GM21381 (cell line): ENCODE measurements around the gene PLEKHA5.
"Not testable (repeated sequence)": the region's sequence is repeated elsewhere in the genome, so short reads cannot be mapped to it uniquely, and the experiment has no call there.

Experiments used
- ATAC-seq: cut with Tn5 transposase; IDR thresholded peaks from one replicate; pipeline ENCODE4 v1.9.1; 2021; ENCODE audit warnings: mild to moderate bottlenecking, moderate library complexity; ENCODE audit not compliant: unreplicated experiment

The PLEKHA5 gene

DNA sequence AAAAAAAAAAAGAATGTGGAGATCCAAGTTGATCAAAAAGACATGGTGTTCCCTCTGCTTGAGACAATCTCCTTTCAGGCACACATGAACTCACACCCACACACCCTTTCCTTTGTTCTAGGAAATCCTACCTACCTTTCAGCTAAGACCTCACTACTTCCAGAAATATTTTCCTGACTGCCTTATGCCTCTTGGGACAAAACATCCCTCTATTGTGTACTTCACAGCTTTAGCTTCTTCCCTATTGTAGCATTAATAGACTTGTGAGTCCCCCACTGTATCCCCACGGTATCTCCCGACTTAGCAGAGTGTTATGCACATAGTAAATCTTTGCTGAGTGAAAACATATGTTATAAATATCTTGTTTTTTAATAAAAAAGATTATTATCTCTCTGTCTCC, 264.9 kb downstream of the PLEKHA5 start:
- no peak for ATAC-seq

DNA sequence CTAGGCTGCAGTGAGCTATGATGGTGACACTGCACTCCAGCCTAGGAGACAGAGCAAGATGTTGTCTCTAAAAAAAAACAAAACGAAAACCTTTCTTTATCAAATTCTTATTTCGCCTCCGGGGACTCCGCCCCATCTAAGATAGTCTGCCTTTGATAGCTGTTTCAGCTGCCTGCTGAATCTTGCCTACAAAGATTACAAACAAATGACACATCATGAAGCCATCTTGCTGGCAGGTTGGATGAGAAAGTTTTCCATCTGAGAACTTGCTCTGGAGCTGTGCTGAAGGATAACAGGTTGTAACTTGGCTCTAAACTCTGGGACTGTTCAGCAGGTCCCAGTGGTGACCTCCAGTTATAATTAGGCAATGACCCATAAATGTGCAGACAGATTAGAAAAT, 268.0 kb downstream of the PLEKHA5 start:
- ATAC-seq = no peak

DNA sequence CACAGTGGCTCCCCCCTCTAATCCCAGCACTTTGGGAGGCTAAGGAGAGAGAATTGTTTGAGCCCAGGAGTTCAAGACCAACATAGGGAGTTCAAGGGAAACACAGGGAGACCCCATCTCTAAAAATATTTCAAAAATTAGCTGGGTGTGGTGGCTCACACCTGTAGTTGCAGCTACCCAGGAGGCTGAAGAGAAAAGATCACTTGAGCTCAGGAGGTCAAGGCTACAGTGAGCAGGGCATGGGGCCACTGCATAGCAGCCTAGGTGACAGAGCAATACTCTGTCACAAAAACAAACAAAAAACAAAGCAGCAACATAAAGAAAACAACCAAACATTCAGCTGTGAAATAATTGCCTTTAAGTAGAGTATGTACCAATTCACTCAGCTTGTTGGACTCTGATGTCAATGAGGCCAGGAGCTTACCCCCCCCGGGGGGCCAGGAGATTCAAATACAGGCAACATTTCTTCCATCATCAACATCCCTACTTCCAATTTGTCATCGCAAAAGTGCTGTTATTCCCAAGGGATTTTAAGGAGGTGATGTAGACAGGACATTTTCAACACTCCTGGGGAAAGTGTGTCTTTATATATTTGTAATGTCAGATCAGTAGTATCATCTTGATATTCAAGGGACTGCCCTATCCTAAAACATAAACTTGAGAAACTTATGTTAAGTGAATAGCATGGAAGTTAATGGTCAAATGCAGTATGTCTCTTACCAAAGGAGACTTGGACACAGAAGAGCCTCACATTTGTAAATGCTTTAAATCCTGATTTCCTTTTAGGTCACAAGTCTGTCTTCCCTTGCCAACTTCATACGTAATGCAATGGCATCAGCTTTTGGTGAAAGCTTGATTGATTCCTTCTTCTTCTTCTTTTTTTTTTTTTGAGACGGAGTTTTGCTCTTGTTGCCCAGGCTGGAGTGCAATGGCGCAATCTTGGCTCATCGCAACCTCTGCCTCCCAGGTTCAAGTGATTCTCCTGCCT, 269.1 kb downstream of the PLEKHA5 start:
- ATAC-seq = no peak

DNA sequence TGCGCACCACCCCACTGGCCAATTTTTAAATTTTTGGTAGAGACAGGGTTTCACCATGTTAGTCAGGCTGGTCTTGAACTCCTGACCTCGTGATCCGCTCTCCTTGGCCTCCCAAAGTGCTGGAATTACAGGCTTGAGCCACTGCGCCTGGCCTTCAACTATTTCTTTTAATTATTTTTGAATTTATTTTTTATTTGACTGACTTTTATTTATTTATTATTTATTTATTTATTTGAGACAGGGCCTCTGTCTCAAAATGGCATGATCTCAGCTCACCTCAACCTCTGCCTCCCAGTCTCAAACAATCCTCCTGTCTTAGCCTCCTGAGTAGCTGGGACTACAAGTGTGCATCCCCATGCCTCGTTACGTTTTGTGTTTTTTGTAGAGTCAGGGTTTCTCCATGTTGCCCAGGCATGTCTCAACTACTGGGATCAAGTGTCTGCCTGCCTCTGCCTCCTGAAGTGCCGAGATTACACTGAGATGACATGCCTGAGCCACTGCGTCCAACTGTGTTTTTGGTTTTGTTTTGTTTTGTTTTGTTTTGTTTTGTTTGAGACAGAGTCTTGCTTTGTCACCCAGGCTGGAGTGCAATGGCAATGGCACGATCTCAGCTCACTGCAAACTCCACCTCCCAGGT, 271.2 kb downstream of the PLEKHA5 start:
- not testable (repeated sequence) for ATAC-seq

DNA sequence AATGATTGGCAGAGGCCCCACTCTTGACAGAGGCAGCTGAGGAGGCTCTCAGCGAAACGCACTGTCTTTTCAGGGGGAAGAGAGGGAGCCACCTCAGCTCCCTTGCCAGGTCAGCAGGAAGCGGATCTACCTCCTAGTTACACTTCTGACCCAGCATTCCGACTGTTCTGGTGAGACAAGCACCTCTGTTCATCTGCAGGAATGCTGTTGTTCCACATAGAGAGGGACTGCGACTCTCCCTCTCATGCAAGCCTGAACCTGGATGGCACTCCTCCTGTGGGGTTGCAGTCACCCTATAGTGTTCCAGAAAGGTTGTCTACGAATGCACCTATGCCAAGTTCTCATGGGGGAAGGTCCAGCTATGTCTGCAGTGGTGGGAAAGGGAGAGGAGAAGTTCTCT, 272.7 kb downstream of the PLEKHA5 start:
- ATAC-seq = no peak

DNA sequence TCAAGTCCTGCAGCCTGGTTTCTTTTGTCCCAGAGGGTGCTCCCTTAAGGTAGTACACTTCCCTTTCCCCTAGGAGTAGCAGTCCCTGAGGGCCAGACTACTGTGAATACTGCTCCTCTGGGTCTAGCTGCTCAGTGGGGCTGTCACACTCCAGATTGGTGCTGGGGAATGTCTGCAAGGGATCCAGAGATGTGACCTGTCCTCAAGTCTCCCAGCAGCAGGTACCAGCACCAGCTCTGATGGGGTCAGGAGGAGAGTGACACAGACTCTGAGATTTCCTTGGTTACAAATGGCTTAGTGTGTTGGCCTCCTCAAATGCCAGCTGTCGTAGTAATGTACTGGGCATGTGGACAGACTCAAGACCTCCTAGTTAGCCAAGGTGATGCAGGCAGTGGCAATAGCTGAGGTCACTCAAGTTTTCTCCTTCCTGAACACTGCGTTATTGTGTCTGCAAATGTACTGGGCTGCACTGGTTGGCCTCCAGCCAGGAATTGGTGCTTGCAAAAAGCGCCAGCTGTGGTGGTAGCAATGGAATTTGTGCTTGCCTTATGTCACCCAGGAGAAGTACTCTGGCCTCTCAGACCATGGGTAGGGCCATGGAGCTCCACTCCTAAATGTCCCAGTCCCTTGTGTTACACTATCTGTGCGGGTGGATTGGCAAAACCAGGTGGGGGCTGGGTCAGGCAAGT, 273.4 kb downstream of the PLEKHA5 start:
- no peak for ATAC-seq

DNA sequence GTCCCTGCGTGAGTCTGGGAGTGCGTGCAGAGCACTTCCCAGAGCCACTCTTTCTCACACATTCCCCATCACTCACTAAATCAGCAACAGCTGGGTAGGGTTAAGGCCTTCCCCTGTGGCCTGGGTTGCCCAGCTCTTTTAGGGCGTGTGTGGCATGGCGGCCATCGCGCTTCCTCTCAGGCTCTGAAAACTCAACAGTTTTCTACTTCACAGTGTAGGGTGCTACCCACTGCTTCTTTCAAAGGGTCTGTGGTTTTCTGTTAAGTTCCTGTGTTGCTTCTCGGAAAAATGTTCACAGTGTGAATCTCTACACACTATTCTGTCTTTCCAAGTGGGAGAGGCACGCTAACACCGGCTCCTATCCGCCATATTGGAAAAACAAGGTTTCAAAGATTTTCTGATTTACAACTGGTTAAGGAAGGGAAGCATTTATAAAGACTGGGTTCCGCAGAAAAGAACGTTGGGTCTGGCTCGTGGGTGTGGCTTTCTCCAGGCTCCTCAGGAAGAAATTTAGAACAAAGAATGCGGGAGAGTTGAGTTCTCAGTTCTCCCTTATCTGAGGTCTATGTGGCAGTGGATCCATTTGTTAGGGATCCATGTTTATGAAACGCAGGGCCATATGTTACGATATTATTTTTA, 274.8 kb downstream of the PLEKHA5 start:
- ATAC-seq = no peak

DNA sequence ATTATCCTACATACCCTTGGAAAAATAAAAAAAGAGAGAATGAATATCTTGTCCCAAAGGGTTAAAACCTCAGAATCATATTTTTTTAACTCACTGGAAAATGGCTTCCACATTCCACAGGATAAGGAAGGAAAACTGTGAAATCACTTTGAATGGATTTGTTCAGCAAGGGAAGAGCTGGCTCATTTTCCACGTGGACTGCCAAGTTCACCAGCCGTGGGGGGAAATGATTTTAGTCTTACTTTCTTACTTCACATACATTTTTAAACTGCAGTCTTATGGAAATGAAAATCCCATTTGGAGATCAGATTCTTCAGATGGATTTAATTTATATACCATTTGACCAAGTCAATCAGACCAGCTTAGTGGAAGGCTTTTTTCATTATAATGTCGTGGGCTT, 279.8 kb downstream of the PLEKHA5 start:
- no peak for ATAC-seq

DNA sequence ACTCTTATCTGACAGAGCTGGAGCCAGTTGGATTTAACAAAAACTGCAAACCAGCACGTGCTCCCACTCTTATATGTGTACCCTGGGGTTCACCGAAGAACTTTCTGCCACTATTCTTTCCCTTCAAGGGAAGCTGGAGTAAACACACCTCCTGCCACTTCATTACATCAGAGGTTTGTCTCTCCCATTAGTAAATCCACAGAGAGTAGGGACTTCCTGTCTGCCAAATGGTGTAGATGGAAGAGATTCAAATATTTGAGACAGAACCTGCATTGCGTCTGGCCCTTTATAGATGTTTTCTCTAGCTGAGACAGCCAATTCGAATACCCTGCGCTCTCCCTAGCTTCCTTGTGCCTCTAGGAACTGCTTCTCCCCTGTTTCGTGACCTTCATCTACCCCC, 280.7 kb downstream of the PLEKHA5 start:
- ATAC-seq = no peak

DNA sequence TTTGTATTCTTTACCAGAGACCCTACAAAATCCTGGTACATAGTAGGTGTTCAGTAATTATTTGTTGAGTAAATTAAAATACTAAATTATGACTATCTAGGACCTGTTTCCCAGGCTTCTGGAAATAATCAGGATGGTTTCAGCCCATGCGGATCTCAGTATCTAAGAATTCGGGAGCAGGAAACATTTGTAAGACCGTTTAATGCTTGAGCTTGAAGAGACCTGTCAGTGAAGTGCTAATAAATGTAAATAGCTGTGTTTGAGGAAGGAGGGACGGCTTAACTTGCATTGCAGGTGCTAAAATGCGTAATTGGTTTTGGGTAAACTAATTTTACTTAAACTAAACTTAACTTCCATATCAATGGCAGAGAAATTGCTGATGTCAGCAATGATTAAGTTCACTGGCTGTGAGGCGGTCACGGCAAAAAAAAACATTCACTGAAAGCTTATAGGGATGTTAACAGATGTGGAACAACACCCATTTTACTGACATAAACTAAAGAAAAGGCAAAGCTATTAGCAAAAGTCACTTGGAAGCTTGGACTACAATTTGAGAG, 281.2 kb downstream of the PLEKHA5 start:
- ATAC-seq = no peak

DNA sequence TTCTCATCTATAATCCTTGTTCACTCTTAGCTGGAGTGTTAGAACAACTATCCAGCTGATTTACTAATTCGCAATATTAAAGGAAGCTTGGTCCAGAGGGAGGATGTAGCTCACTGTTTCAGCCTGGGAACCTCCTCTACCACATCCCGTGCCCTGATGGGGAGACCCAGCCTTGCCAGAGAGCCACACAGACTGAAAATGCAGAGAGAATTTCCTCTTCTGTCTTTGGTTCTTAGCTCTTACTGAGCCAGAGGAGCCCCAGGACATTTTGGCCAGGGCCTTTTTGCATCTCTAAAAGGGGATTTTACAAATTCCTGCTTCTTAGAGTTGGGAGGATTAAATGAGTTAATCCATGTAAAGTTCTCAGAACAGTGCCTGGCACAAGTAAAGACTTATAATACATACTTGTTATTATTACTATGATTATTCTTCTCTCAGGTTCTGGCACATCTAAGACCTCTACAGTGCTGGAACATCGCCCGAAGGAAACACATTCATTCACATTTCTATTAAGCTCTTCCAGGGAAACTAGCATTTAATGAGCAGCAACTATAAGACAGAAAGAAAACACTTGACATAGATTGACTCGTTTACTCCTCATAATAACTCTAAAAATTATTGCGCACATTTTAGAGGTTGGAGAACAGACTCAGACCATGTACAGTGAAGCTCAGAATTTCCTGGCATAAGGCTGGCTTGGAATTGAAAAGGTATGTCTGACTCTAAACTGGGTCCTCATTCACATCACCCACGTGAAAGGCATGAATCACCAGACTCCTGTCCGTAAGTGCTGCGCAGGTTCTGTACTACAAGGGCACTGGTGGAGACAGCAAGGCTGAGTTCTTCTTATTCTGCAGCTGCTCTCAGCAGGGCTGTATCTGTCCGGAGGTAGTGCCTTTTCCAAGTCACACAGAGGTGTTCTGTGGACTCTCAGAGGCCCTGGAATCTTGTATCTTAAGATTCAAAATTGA, 282.0 kb downstream of the PLEKHA5 start:
- no peak for ATAC-seq

DNA sequence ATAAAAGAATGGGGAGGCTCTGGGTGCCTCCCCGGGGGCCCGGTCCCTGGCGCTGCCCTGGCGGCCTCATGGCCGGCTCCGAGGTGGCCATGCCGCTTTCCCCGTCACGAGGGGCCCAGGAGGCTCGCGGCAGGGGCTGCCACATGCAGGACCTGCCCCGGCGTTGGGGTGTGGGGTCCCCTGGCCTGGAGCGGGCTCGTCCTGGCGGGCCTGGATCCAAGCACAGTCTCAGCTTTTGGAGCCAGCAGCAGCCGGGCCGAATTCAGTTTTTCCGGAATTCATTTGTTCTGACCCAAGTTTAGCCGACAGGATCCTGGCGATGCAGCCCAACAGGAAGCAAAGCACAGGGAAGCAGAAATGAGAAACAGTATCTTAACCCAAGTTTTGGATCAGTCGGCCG, 283.3 kb downstream of the PLEKHA5 start:
- no peak for ATAC-seq

DNA sequence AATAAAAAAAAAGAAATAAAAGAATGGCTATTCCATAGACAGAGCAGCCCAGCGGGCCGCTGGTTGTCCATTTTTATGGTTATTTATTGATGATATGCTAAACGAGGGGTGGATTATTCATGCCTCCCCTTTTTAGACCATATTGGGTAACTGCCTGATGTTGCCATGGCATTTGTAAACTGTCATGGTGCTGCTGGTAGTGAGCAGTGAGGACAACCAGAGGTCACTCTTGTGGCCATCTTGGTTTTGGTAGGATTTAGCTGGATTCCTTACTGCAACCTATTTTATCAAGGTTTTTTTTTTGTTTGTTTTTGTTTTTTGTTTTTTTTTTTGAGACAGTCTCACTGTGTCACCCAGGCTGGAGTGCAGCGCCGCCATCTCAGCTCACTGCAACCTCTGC, 284.0 kb downstream of the PLEKHA5 start:
- ATAC-seq = not testable (repeated sequence)

DNA sequence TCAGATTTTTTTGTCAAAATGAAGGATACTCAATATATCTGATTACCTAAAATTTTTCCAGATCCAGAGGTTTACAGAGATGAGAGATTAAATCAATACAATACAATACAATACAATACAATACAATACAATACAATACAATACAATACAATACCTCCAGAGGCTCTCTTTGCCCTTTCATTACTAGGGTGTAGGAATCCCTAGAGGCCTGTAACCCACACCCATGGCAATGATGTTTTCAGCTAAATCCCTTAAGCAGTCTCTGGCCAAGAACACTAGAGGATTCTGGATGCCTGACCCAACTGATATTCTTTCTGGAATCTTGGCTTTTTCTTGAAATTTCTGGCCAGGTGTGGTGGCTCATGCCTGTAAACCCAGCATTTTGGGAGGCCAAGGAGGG, 286.0 kb downstream of the PLEKHA5 start:
- ATAC-seq = no peak

DNA sequence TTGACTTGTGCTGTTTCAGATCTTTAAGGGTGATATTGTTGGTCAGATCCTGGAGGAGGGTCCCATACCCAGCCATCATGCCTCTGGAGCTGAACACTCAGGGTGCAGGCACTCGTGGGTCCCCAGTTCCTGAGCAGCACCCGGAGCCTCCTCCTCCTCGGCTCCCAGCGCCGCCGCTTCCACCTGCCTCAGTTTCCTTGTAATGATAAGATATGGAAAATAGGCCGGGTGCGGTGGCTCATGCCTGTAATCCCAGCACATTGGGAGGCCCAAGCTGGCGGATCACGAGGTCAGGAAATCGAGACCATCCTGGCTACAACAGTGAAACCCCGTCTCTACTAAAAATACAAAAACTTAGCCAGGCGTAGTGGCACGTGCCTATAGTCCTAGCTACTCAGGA, 289.6 kb downstream of the PLEKHA5 start:
- ATAC-seq = no peak

DNA sequence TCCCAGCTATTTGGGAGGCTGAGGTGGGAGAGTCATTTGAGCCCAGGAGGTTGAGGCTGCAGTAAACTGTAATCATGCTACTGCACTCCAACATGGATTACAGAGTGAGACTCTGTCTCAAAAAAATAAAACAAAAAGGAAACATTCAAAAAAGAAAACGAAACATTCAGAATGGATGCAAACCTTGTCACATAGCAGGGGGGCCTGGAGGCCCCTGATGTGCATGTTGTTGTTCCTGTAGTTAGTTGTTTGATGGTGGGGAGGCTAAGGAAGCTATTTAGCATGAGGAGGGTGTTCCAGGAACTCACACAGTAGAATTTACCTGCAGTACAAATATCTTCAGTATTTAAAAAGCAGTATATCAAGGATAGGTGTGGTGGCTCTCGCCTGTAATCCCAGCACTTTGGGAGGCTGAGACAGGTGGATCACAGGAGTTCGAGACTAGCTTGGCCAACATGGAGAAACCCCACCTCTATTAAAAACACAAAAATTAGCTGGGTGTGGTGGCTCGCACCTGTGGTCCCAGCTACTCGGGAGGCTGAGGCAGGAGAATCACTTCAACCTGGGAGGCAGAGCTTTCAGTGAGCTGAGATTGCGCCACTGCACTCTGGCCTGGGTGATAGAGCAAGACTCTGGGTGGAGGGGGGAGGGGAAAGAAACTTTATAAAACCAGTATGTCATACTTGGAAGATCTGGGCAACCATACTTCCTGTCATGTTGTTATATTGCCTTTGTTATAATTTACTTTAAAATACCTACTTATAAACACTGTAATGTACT, 292.2 kb downstream of the PLEKHA5 start:
- no peak for ATAC-seq

DNA sequence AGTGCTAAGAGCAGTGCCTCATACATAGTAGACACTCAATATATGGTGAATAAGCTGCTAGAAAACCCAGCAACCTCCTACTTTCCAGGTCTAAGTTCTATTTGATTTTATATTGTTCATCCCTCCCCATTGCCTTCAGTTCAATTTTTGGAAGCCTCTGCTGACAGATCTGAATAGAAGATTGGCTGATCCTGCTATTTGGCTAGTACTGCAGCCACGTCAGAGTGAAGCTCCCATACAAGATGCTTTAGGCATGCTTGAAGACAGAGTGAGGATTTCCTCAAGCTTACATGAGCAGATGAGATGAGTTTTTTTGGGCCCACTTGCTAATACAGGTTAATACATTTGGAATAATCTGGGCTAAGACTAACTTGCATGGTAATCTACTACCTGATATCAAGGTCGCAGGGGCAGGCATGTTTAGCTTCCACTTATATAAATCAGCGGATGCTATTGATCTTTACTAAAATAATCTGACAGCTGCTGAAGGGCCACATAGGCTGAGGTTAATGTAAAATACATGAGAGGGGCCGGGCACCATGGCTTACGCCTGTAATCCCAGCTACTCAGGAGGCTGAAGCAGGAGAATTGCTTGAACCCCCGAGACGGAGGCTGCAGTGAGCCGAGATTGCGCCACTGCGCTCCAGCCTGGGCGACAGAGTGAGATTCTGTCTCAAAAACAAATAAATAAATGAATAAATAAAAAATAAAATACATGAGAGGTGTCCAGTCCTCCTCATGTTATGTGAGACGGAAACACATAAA, 293.8 kb downstream of the PLEKHA5 start:
- no peak for ATAC-seq
